Suprapubic skin (tissue), 4 donors: ENCODE measurements around the gene HOXD3. TPM values are rescaled to one million over a fixed set of nuclear protein-coding genes. Genes with fewer than 3 reads are reported as not detected.

Source experiments
- DNase-seq, 2 donors: peaks; one replicate each; pipeline ENCODE4 v3.0.0-alpha.2; 2019; ENCODE audit warnings: low spot score in 2 of 2
- H3K27ac ChIP-seq: fragments of 200-600 bp; sonication (generic); one replicate; pipeline ENCODE4 v1.5.1; 2019
- H3K27me3 ChIP-seq: fragments of 200-600 bp; sonication (generic); one replicate; pipeline ENCODE4 v1.5.1; 2019
- H3K36me3 ChIP-seq: fragments of 200-600 bp; sonication (generic); one replicate; pipeline ENCODE4 v1.5.1; 2019
- H3K4me1 ChIP-seq: fragments of 200-600 bp; sonication (generic); one replicate; pipeline ENCODE4 v1.5.1; 2019
- H3K4me3 ChIP-seq: fragments of 200-600 bp; sonication (generic); one replicate; pipeline ENCODE4 v1.5.1; 2019; ENCODE audit warnings: mild to moderate bottlenecking
- H3K9me3 ChIP-seq: fragments of 200-600 bp; sonication (generic); one replicate; pipeline ENCODE4 v1.5.1; 2019
- CTCF ChIP-seq, 2 donors: fragments of 200-600 bp in 1 of 2; fragments of 450-650 bp in 1 of 2; sonication (generic) in 1 of 2; IDR thresholded peaks; one replicate each; pipeline ENCODE4 v1.5.1; 2016 to 2019; ENCODE audit warnings: antibody characterized with exemption in 2 of 2, mild to moderate bottlenecking in 1 of 2, moderate library complexity in 1 of 2
- EP300 ChIP-seq: sonication (generic); formaldehyde crosslinking; IDR thresholded peaks from one replicate; pipeline ENCODE4 v1.6.1; 2017; ENCODE audit warnings: antibody characterized with exemption
- POLR2A ChIP-seq, 2 donors: fragments of 450-650 bp; IDR thresholded peaks; one replicate each; pipeline ENCODE4 v1.6.1; 2017; ENCODE audit warnings: antibody characterized with exemption in 2 of 2, mild to moderate bottlenecking in 2 of 2, moderate library complexity in 2 of 2
- POLR2AphosphoS5 ChIP-seq, 3 donors: sonication (generic); formaldehyde crosslinking; IDR thresholded peaks; one replicate each; pipeline ENCODE4 v1.6.1; 2017; ENCODE audit warnings: antibody characterized with exemption in 3 of 3
- WGBS: methylation state at CpG from one replicate; pipeline ENCODE4 v1.1.5; 2018; 5-methylcytosine and 5-hydroxymethylcytosine counted together
- total RNA-seq, 4 donors: library from RNA; depleted of rRNA; stranded (reverse); fragments of >200 nt; gene quantifications; one replicate each; pipeline ENCODE4 v1.1.0, GENCODE V29; 2016

Gene HOXD3
- total RNA-seq, 4 donors from 2014 or later, result 0.49 to 3.5 (median 1.5) TPM

DNA sequence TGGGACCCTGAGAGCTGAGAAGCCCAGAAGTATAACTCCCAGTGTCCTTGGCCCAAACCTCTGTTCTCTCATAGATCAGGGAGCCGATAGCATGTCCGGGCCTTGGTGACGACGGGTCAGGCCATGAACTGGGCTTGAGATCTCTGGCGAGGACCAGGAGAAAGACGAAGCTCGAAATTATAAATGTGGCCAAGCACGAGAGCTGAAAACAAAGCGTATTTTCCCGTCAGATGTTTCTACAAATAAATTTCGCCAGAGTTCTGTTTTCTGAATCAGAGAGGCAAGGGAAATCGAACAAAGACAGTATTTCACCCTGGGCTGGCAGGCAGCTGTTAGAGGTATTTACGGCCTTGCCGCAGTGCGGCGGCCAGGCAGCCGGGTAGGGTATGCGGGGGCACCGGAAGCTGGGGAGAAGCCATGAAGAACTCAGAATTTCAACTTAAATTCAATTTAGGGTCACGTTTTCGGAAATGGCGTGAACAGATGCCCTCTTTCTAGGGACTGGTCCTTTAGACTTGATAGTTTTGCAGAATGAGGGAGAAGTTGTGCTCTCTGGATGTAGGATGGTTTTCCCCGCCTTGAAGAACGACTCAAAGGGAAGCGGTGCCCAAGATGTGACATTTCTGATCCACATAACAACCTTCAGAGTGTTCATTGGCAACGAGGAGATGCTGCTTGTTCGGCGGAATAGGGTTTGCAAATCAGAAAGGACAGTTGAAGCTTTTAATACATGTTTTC is 18.0 kb upstream of the HOXD3 start:
- 47% methylated on average over 28 of the region's 28 CpGs for WGBS
- H3K27ac ChIP-seq, result peak overlapping the region; percentile 78
- DNase-seq, result peak; percentile 56 to 68
- TF ChIP-seq CTCF (IDR thresholded peaks at IDR 0.05) (no peak), POLR2AphosphoS5 (IDR thresholded peaks at IDR 0.05) (no peak), EP300 (no peak), POLR2A (IDR thresholded peaks at IDR 0.05) (no peak)
- no peaks in the 10 kb centered on the region for H3K36me3 ChIP-seq
- H3K27me3 ChIP-seq, result peaks cover 89% of the 10 kb centered on the region
- H3K4me1 ChIP-seq, result peaks cover 50% of the 10 kb centered on the region
- H3K9me3 ChIP-seq, result no peaks in the 10 kb centered on the region
- peak overlapping the region; percentile 61 for H3K4me3 ChIP-seq

DNA sequence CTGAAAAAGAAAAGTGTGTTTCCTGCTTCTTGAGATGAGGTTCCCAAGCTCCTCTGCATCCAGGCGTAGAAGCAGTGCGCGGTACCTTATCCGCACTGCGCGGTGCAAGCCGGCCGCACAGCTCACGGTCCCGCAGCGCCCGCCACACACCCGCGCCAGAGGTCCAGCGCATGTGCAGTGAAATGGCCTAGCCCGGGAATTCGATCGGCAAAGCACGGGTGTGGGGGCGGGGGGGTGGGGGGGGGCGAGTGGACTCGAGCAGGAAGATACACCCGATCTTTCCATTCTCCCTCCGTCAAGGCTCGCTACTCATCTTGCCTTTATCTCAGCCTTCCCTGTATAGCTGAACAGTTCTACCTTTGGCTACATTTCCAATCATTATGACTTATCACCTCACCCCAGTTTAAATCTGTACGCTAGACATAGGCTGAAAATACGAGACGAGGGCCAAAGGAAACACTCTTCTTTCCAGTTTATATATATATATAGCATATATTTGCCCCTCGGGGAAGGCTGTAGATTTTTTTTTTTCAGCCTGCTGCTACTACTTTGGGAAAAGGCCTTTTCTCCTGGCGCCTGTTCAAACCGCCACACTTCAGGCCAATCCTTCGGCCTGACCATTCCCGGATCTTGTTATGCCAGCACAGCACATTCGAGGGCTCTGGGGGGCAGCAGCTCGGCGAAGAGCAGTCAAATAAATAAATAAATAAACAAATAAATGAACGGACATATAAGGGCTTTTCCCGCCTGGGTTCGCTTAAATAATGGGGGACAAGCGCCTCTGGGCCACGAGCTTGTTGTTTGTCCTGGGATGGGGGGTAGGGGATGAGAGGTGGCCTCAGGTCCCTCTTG is 17.2 kb upstream of the HOXD3 start:
- Histone ChIP-seq H3K36me3 (no peaks in the 10 kb centered on the region), H3K27ac (peak overlapping the region; percentile 78), H3K27me3 (peaks cover 86% of the 10 kb centered on the region), H3K4me3 (peak overlapping the region; percentile 61), H3K9me3 (no peaks in the 10 kb centered on the region), H3K4me1 (peaks cover 48% of the 10 kb centered on the region)
- peak; percentile 69 to 72 for DNase-seq
- WGBS, result 17% methylated on average over 25 of the region's 41 CpGs
- TF ChIP-seq POLR2AphosphoS5 (IDR thresholded peaks at IDR 0.05), result no peak
- TF ChIP-seq CTCF (IDR thresholded peaks at IDR 0.05), result no peak
- no peak for TF ChIP-seq POLR2A (IDR thresholded peaks at IDR 0.05)
- no peak for TF ChIP-seq EP300

DNA sequence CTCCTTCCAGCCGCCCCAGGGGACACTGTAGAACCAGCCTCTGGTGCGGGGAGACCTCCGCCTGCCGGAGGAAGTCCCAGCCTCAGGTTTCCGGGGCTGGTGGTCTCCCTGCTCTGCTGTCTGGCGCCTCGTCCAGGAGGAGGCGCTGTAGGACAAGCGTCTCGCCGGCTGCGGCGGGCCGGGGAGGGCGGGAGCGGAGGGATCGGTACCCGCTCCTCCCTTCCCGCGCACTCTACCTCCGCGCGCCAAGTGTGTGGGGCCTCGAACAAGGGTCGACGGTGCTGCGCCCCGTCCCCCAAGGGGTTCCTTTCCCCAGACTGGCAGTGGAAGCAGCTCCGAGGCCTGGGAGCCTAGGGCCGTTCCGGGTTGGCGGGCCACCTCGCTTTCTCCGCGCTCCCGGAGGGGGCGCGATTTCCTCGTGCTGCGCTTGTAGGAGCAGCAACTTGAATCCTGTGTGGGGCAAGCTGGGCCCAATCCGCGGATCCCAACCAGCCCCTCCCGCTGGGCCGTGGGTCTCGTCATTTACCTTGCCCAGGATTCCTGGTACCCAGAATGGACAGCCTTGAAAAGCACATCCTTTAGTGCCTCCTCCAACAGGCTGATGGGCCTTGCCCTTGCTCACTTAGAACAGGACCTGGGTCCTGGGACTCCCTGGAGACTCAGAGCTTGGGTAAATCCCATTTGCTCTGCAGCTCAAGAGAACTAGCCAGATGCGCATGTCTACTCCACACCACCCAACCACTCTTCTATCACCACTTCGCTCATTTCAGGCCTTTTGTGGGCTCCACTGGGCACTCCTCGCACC is 16.4 kb upstream of the HOXD3 start:
- H3K9me3 ChIP-seq, result no peaks in the 10 kb centered on the region
- TF ChIP-seq POLR2AphosphoS5 (IDR thresholded peaks at IDR 0.05) (peak in 1 of 3 donors; percentile 21), CTCF (IDR thresholded peaks at IDR 0.05) (peak; percentile 73 to 92), POLR2A (IDR thresholded peaks at IDR 0.05) (no peak)
- peak; percentile 84 to 86 for DNase-seq
- H3K4me3 ChIP-seq, result peak overlapping the region; percentile 61
- H3K36me3 ChIP-seq, result no peaks in the 10 kb centered on the region
- peak overlapping the region; percentile 78 for H3K27ac ChIP-seq
- 22% methylated on average over 13 of the region's 48 CpGs for WGBS
- peaks cover 39% of the 10 kb centered on the region for H3K4me1 ChIP-seq
- H3K27me3 ChIP-seq, result peaks cover 82% of the 10 kb centered on the region

DNA sequence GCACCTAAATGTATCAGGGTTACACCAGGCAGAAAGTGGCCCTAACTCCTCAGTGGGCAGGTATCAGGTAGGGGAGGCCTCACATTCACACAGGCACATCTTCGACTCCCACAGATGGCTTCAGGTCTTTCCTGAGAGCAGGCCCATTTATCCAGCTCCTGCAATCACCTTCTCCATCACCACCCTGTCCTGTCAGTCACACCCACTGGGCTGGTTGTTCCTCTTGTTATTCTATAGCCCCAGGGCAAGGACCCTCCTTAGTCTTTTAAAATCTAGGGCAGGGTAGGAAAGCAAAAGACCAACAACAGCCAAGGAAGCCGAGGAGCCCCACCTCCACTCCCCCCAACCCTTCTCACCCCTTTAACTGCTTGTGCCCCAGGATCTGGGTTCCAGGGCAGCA is 14.8 kb upstream of the HOXD3 start:
- H3K4me1 ChIP-seq, result peaks cover 30% of the 10 kb centered on the region
- WGBS, result 94% methylated on average over 2 of the region's 2 CpGs
- H3K4me3 ChIP-seq, result no peak overlapping the region
- no peak for TF ChIP-seq POLR2AphosphoS5 (IDR thresholded peaks at IDR 0.05)
- TF ChIP-seq POLR2A (IDR thresholded peaks at IDR 0.05), result no peak
- no peaks in the 10 kb centered on the region for H3K36me3 ChIP-seq
- peaks cover 79% of the 10 kb centered on the region for H3K27me3 ChIP-seq
- no peaks in the 10 kb centered on the region for H3K9me3 ChIP-seq
- no peak for DNase-seq
- no peak overlapping the region for H3K27ac ChIP-seq

DNA sequence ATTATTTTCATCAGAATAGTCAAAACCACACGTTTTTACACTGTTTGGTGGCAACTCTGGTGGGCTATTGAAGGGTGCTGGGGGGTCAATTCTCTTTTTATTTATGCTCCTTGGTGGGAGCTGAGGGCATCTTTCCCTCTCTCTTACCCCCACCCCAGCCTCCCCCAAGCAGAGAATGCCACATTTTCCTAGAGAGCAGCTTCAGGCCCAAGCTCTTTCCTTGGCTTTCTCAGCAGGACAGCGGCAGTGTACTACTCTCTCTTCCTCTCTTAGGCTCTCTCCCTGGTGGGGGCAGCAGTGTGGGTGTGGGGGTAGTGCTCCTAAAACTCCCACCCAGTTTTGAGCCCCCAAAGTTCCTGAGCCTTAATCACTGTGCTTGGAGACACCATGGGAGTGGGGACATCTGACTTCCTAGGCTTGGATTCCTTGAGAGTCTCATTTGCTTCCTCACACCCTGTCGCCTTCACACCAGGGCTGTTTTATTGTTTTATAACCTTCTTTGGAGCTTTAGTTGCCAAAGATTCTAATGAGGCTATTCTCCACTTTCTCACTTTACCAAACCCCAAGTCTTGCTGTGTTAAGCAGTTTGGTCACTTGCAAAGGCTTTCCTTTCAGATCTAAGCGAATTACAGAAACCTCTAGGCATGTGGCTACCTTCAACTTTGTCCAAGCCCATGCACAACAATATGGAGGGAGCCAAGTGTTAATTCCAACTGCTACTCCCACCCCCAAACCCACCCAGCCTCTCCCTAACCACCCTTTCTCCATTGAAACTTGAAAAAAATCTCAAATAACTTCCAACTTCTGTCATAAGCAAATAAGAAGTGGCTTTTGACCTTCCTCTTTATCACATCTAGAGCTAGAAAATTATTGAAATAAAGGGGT is 11.8 kb upstream of the HOXD3 start:
- Histone ChIP-seq H3K4me3 (no peak overlapping the region), H3K36me3 (no peaks in the 10 kb centered on the region), H3K4me1 (peaks cover 8% of the 10 kb centered on the region), H3K27me3 (peaks cover 78% of the 10 kb centered on the region), H3K9me3 (no peaks in the 10 kb centered on the region), H3K27ac (no peak overlapping the region)
- no peak for TF ChIP-seq POLR2A (IDR thresholded peaks at IDR 0.05)
- no peak for TF ChIP-seq EP300
- 76% methylated on average over 4 of the region's 4 CpGs for WGBS
- DNase-seq, result no peak
